GM12875 (cell line): ENCODE measurements around the gene GBX2.
"Not testable (repeated sequence)": the region's sequence is repeated elsewhere in the genome, so short reads cannot be mapped to it uniquely, and the experiment has no call there.

ENCODE experiments used
- H3K4me3 ChIP-seq: one replicate; pipeline ENCODE4 v1.5.1; 2011; ENCODE audit warnings: low read depth, low read length, control low read depth
- TF ChIP-seq, protein P1 (sequence below): IDR thresholded peaks from 2 replicates; pipeline ENCODE4 v1.5.1; 2011; ENCODE audit warnings: low read depth, mild to moderate bottlenecking, control low read depth, inconsistent platforms, low read length, moderate library complexity, borderline replicate concordance; ENCODE audit not compliant: insufficient read depth

Gene GBX2

DNA sequence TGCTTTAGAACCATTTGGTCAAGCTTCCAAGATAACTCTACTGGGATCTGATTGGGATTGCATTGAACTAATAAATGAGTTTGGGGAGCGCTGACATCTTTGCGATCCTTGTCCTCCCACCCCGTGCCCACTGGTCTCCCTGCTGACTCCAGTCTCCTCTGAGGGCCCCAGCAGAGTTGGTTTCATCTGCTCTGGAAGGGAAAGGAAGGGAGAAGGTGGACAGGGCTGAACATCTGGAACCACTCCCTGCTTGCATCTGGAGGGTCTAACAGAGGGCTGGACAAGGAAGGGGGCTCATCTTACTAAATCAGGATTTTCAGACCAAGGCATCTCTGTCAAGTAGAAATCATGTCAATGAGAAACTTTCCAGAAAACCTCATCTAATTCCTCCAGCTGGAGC lies 12.8 kb downstream of the GBX2 start:
- no peak overlapping the region for H3K4me3 ChIP-seq
- TF ChIP-seq, protein P1, sequence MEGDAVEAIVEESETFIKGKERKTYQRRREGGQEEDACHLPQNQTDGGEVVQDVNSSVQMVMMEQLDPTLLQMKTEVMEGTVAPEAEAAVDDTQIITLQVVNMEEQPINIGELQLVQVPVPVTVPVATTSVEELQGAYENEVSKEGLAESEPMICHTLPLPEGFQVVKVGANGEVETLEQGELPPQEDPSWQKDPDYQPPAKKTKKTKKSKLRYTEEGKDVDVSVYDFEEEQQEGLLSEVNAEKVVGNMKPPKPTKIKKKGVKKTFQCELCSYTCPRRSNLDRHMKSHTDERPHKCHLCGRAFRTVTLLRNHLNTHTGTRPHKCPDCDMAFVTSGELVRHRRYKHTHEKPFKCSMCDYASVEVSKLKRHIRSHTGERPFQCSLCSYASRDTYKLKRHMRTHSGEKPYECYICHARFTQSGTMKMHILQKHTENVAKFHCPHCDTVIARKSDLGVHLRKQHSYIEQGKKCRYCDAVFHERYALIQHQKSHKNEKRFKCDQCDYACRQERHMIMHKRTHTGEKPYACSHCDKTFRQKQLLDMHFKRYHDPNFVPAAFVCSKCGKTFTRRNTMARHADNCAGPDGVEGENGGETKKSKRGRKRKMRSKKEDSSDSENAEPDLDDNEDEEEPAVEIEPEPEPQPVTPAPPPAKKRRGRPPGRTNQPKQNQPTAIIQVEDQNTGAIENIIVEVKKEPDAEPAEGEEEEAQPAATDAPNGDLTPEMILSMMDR, result no peak

- no peak overlapping the region for H3K4me3 ChIP-seq
- TF ChIP-seq, protein P1, result no peak
These were observed 21.8 kb downstream of the GBX2 start for GRCh38 chr2:236146436-236146835.

DNA sequence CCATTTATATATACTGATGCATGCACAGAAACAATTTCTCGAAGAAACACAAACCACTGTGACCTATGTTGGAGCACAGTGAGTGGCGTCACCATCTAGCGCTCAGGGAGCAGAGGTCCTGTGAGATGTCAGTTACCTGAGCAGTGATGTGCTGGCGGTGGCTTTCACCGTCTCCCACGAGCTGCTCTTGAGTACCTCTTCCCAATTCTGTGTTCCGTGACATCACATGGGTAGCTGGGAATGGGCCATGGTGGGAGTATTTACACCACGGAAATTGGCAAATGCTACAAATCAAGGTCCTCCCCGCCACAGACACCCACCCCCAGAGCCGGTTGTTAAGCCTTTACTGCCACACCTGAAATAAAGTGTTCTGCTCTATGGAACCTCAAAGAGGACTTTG lies 24.4 kb downstream of the GBX2 start:
- H3K4me3 ChIP-seq, result no peak overlapping the region
- TF ChIP-seq, protein P1, result no peak

DNA sequence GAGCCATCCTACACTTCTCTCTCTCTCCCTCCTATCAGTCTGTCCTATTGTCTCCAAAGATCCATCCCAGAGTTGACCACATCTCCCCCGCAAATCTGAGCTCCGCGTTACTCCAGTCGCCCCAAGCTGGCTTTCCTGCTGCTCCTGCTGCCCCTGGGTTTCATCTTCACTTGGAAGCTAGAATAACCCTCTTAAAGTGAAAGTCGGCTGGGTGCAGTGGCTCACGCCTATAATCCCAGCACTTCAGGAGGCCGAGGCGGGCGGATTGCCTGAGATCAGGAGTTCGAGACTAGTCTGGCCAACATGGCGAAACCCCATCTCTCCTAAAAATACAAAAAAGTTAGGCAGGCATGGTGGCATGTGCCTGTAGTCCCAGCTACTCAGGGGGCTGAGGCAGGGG lies 26.6 kb downstream of the GBX2 start:
- H3K4me3 ChIP-seq, result not testable (repeated sequence)

DNA sequence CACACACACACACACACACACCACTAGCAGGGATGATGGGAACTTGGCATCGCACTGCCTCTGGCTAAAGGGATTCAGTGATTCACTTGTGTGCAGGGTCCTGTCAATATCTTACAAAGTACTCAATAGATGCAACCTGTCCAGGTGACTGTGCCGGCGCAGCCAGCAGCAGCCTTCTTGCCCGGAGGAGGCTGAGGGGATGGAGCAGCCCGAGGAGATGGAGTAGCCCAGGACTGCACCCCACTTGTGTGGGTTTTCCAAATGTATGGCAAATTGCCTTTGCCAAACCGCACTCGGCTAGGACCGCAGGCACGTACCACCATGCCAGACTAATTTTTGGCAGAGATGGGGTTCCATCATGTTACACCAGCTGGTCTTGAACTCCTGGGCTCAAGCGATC lies 31.1 kb downstream of the GBX2 start:
- TF ChIP-seq, protein P1, result no peak
- no peak overlapping the region for H3K4me3 ChIP-seq

DNA sequence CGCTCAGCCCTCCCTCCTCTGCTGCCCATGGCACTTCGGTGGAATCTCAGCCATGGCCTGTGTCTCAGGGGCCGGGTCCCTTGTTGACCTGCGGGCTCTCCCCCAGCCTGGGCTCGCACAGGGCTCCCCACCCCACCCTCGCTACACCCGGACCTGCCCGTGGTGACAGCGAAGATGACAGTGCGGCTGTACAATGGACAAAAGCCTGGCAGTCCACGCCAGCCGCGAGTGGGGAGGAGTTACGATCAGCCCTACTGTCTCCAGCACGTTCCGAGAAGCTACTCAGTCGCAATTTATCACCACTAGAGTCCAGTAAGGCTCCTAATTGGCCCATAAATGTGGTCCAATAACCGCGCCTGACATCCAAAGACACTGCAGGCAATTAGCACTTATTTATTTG lies 31.6 kb downstream of the GBX2 start:
- H3K4me3 ChIP-seq, result no peak overlapping the region
- TF ChIP-seq, protein P1, result no peak

GRCh38 chr2:236133410-236134012 lies 34.7 kb downstream of the GBX2 start:
- TF ChIP-seq, protein P1, result no peak
- H3K4me3 ChIP-seq, result no peak overlapping the region
